Ishikawa (cell line): ENCODE data around the gene KRTAP9-4.

Source experiments
- CEBPB ChIP-seq: IDR thresholded peaks from 2 replicates; pipeline ENCODE4 v1.6.1; 2012
- CREB1 ChIP-seq: IDR thresholded peaks from 2 replicates; pipeline ENCODE4 v1.6.1; 2012; ENCODE audit warnings: low read depth
- EGR1 ChIP-seq: IDR thresholded peaks from 2 replicates; pipeline ENCODE4 v1.6.1; 2012
- EP300 ChIP-seq: IDR thresholded peaks from 2 replicates; pipeline ENCODE4 v1.6.1; 2012; ENCODE audit warnings: borderline replicate concordance
- FOXM1 ChIP-seq: IDR thresholded peaks from 2 replicates; pipeline ENCODE4 v1.6.1; 2012; ENCODE audit warnings: low read depth, borderline replicate concordance
- MAX ChIP-seq: IDR thresholded peaks from 2 replicates; pipeline ENCODE4 v1.6.1; 2012
- NFIC ChIP-seq: IDR thresholded peaks from 2 replicates; pipeline ENCODE4 v1.6.1; 2012
- RAD21 ChIP-seq: IDR thresholded peaks from 2 replicates; pipeline ENCODE4 v1.6.1; 2012; ENCODE audit warnings: low read depth
- TAF1 ChIP-seq: IDR thresholded peaks from 2 replicates; pipeline ENCODE4 v1.6.1; 2012; ENCODE audit warnings: low read depth, mild to moderate bottlenecking
- TCF12 ChIP-seq: IDR thresholded peaks from 2 replicates; pipeline ENCODE4 v1.6.1; 2012; ENCODE audit warnings: low read depth
- TEAD4 ChIP-seq: IDR thresholded peaks from 2 replicates; pipeline ENCODE4 v1.6.1; 2012
- YY1 ChIP-seq: IDR thresholded peaks from 2 replicates; pipeline ENCODE4 v1.6.1; 2012; ENCODE audit warnings: low read depth
- ZBTB7A ChIP-seq: IDR thresholded peaks from 2 replicates; pipeline ENCODE4 v1.6.1; 2012; ENCODE audit warnings: low read depth
- TF ChIP-seq, protein P1 (sequence below): IDR thresholded peaks from 2 replicates; pipeline ENCODE4 v1.6.1; 2012; ENCODE audit warnings: low read depth, mild to moderate bottlenecking
- TF ChIP-seq, protein P2 (sequence below): IDR thresholded peaks from 2 replicates; pipeline ENCODE4 v1.6.1; 2012

KRTAP9-4 gene

DNA sequence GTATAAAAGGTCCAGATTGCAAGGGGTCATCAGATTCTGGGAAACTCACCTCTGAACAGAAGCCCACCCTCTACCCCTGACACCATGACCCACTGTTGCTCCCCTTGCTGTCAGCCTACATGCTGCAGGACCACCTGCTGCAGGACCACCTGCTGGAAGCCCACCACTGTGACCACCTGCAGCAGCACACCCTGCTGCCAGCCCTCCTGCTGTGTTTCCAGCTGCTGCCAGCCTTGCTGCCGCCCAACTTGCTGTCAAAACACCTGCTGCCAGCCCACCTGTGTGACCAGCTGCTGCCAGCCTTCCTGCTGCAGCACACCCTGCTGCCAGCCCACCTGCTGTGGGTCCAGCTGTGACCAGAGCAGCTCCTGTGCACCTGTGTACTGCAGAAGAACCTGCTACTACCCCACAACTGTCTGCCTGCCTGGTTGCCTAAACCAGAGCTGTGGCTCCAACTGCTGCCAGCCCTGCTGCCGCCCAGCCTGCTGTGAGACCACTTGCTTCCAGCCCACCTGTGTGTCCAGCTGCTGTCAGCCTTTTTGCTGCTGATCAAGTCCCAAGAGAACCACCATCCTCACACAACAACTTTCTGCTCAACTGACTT is at the start of gene KRTAP9-4:
TSS of gene KRTAP9-4 (plus strand) at position 51 of the 604 bp plus-strand sequence. CDS start at position 85, 34 bp downstream.
- peak; percentile 11; the same call in 1 of the 2 replicates for TF ChIP-seq EP300
- 0 out of 2 replicates have a peak, but pooled peaks have one; percentile 7 for TF ChIP-seq NFIC
- peak; percentile 96 for TF ChIP-seq TCF12

DNA sequence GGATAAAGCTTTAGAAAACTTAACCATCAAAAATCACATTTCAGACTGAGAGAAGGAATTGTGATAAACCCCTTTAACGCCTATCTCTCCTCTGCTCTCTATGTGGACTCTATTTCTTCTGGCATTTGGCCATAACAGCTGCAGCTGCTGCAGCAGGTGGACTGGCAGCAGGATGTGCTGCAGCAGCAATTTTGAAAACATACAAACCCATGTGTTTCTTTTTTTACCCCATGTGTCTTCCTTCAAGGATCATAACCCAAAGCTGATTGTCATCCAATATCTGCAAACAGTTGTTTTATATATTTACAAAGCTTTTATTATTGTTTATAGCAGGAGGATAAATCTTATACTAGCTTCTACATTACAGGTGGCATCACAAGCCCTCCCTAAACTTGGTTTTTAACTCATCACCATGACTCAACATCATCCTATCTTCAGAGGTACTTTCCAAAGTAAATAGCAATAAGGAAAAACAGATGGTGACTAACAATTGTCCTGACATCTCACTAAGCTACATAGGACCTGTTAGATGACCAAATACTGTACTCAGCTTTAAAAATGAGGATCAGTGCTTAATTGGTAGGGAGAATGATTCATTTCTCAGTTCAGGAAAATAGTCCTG is 37.5 kb upstream of the KRTAP9-4 start:
- TF ChIP-seq NFIC = no peak
- TF ChIP-seq TCF12 = no peak
- no peak for TF ChIP-seq CEBPB
- TF ChIP-seq EGR1 = no peak
- TF ChIP-seq, protein P1, sequence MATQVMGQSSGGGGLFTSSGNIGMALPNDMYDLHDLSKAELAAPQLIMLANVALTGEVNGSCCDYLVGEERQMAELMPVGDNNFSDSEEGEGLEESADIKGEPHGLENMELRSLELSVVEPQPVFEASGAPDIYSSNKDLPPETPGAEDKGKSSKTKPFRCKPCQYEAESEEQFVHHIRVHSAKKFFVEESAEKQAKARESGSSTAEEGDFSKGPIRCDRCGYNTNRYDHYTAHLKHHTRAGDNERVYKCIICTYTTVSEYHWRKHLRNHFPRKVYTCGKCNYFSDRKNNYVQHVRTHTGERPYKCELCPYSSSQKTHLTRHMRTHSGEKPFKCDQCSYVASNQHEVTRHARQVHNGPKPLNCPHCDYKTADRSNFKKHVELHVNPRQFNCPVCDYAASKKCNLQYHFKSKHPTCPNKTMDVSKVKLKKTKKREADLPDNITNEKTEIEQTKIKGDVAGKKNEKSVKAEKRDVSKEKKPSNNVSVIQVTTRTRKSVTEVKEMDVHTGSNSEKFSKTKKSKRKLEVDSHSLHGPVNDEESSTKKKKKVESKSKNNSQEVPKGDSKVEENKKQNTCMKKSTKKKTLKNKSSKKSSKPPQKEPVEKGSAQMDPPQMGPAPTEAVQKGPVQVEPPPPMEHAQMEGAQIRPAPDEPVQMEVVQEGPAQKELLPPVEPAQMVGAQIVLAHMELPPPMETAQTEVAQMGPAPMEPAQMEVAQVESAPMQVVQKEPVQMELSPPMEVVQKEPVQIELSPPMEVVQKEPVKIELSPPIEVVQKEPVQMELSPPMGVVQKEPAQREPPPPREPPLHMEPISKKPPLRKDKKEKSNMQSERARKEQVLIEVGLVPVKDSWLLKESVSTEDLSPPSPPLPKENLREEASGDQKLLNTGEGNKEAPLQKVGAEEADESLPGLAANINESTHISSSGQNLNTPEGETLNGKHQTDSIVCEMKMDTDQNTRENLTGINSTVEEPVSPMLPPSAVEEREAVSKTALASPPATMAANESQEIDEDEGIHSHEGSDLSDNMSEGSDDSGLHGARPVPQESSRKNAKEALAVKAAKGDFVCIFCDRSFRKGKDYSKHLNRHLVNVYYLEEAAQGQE = no peak
- no peak for TF ChIP-seq RAD21
- TF ChIP-seq, protein P2, sequence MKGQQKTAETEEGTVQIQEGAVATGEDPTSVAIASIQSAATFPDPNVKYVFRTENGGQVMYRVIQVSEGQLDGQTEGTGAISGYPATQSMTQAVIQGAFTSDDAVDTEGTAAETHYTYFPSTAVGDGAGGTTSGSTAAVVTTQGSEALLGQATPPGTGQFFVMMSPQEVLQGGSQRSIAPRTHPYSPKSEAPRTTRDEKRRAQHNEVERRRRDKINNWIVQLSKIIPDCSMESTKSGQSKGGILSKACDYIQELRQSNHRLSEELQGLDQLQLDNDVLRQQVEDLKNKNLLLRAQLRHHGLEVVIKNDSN = no peak
- no peak for TF ChIP-seq MAX
- TF ChIP-seq TAF1 = no peak
- TF ChIP-seq ZBTB7A = no peak
- no peak for TF ChIP-seq CREB1
- TF ChIP-seq FOXM1 = no peak

DNA sequence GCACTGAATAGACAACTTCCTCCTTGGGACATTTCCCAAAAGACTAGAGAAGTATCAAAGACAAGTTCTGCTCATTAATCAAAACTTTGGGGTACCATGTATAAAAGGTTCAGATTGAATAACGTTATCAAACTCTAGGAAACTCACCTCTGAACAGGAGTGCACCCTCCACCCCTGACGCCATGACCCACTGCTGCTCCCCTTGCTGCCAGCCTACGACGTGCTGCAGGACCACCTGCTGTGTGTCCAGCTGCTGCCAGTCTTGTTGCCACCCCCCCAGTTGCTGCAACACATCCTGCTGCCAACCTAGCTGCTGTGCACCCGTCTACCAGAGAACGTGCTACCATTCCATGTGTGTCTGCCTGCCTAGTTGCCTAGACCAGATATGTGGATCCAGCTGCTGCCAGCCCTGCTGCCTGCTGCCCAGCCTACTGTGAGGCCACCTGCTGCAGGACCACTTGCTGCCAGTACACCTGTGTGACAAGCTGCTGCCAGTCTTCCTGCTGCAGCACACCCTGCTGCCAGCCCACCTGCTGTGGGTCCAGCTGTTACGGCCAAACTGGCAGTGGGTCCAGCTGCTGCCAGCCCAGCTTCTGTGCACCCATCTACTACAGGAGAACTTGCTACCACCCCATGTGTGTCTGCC is 36.8 kb upstream of the KRTAP9-4 start:
- TF ChIP-seq YY1 (no peak), MAX (no peak), CREB1 (no peak), FOXM1 (no peak), TCF12 (peak; percentile 84)
- TF ChIP-seq, protein P2 = no peak

DNA sequence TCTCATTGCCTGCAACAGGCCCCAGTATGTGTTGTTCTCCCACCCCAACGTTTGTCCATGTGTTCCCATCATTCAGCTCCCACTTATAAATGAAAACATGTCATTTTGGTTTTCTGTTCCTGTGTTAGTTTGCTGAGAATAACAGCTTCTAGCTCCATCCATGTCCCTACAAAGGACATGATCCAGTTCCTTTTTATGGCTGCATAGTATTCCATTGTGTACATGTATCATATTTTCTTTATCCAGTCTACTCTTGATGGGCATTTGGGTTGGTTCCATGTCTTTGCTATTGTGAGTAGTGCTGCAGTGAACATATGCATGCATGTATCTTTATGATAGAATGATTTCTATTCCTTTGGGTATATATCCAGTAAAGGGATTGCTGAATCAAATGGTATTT is 33.8 kb upstream of the KRTAP9-4 start:
- TF ChIP-seq EP300 = no peak
- no peak for TF ChIP-seq TEAD4
- no peak for TF ChIP-seq TAF1

GRCh38 chr17:41223821-41224220 is 25.7 kb upstream of the KRTAP9-4 start:
- TF ChIP-seq YY1 (no peak), CEBPB (no peak), TEAD4 (no peak), FOXM1 (no peak), NFIC (no peak), CREB1 (no peak), EP300 (no peak), TCF12 (no peak)
- TF ChIP-seq, protein P1 = no peak

- TF ChIP-seq EP300 (no peak), CEBPB (no peak), TEAD4 (no peak), TCF12 (no peak), NFIC (no peak), ZBTB7A (no peak), MAX (no peak), FOXM1 (no peak), CREB1 (no peak), EGR1 (no peak), TAF1 (no peak), YY1 (no peak), RAD21 (no peak)
- TF ChIP-seq, protein P1 = no peak
- TF ChIP-seq, protein P2 = no peak
Observed at GRCh38 chr17:41226051-41226450, 23.4 kb upstream of the KRTAP9-4 start.
